ENCODE measurements around the gene MTHFD1L.
"Not testable (repeated sequence)": the region's sequence is repeated elsewhere in the genome, so short reads cannot be mapped to it uniquely, and the experiment has no call there.

Gene MTHFD1L

DNA sequence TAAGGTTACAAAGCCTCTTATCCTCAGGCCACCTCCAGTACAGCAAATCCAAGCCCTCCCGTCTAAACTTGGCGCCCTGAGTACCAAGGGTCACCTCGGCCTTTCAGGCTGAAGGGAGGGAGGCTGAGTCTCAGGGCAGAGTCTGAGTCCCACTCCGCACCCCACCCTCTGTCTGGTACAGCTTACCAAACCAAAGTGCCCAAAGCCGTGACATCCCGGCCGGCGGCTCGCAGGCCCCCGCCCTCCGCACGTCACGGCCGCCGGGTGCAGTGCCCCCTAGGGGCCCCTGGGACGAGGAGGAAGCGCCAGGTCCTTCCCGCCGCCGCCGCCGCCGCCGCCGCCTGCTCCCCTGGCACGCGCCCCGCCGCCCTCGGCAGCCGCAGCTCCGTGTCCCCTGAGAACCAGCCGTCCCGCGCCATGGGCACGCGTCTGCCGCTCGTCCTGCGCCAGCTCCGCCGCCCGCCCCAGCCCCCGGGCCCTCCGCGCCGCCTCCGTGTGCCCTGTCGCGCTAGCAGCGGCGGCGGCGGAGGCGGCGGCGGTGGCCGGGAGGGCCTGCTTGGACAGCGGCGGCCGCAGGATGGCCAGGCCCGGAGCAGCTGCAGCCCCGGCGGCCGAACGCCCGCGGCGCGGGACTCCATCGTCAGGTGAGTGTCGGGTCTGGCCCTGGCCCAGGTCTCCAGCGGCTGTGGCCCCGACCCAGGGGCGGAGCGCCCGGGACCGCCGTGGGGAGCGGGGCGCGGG is at the start of gene MTHFD1L:
TSS of gene MTHFD1L (plus strand) at position 297 of the 741 bp plus-strand sequence. CDS start at position 418, 121 bp downstream.
- no peak for DNase-seq

- DNase-seq = not testable (repeated sequence)
Observed at GRCh38 chr6:150816554-150816953, 48.9 kb upstream of the MTHFD1L start.

DNA sequence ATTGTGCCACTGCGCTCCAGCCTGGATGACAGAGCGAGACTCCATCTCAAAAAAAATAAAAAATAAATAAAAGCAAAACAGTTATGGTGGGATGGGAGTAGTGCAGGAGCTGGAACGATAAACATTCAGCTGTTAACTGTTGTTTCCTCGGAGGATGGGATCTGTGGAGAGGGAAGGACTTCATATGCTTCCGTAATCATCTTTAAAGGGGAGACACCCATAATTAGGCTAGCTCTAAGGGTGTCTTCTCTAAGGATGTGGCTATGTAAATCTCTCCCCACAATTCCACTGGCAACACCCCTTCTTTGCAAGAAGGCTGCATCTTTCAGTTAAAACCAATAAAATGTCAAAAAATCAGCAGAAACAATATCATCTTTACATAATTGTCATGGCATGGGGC is 42.6 kb upstream of the MTHFD1L start:
- no peak for DNase-seq

DNA sequence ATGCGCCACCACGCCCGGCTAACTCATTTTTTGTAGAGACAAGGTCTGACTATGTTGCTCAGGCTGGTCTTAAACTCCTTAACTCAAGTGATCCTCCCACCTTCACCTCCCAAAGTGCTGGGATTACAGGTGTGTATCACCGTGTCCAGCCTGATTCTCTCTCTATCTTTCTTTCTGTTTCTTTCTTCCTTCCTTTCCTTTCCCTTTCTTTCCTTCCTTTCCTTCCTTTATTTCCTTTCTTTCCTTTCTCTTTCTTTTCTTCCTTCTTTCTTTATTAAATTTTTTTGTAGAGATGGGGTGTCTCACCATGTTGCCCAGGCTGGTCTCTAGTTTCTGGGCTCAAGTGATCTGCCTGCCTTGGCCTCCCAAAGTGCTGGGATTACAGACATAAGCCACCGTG is 38.7 kb upstream of the MTHFD1L start:
- no peak for DNase-seq

GRCh38 chr6:150828107-150828506 is 37.4 kb upstream of the MTHFD1L start:
- not testable (repeated sequence) for DNase-seq

DNA sequence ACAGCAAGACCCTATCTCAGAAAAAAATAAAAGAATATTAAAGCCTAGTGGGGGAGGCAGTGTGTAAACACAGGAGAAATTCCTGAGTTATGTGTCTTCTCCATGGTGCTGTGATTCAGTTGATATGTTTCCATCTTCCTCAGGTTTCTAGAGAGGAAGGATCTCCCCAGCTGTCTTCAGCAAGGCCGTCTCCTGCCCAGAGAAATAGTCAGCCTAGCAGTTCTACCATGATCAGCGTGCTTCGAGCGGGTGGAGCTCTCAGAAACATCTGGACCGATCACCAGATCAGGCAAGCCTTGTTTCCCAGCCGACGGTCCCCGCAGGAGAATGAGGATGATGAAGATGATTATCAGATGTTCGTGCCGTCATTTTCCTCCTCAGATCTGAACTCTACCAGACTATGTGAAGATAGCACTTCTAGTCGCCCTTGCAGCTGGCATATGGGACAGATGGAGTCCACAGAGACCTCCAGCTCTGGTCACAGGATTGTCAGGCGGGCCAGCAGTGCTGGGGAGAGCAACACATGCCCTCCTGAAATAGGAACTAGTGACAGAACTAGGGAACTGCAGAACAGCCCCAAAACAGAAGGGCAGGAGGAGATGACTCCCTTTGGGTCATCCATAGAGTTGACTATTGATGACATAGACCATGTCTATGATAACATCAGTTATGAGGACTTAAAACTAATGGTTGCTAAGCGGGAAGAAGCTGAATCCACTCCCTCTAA is 34.9 kb upstream of the MTHFD1L start:
- no peak for DNase-seq

DNA sequence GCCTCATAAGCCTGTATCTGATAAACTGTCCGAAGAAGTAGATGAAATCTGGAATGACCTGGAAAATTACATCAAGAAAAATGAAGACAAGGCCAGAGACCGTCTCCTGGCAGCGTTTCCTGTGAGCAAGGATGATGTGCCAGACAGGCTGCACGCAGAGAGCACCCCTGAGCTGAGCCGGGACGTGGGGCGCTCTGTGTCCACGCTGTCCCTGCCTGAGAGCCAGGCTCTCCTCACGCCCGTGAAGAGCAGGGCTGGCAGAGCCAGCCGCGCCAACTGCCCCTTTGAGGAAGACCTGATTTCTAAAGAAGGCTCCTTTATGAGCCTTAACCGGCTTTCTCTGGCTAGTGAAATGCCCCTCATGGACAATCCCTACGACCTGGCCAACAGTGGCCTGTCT is 33.9 kb upstream of the MTHFD1L start:
- DNase-seq = no peak

GRCh38 chr6:150835620-150836019 is 29.9 kb upstream of the MTHFD1L start:
- DNase-seq = no peak

GRCh38 chr6:150840185-150840584 is 25.3 kb upstream of the MTHFD1L start:
- DNase-seq = no peak

GRCh38 chr6:150841189-150841588 is 24.3 kb upstream of the MTHFD1L start:
- DNase-seq = no peak

- no peak for DNase-seq
Observed at GRCh38 chr6:150841697-150842096, 23.8 kb upstream of the MTHFD1L start.

DNA sequence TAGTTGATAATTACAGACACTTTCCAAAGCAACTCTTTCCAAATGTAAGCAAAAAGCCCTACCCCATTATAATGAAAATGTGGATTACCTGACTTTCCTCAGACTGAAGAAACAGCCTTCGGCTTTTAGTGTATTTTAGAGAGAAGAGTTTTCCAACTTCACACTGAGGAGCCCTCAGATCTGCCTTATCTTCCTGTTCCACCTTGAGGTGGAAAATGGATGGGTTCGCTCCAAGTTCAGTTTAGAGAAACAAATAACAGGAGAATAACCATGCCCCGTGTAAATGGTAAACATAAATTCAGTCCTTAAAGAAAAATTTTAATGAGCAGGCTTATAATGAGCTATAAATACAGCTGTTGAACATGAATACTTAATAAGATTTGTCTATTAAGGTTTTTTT is 21.1 kb upstream of the MTHFD1L start:
- DNase-seq = no peak

- DNase-seq = no peak
Observed at GRCh38 chr6:150846641-150847040, 18.9 kb upstream of the MTHFD1L start.

GRCh38 chr6:150848400-150848799 is 17.1 kb upstream of the MTHFD1L start:
- no peak for DNase-seq

- DNase-seq = not testable (repeated sequence)
Observed at GRCh38 chr6:150854392-150854791, 11.1 kb upstream of the MTHFD1L start.

DNA sequence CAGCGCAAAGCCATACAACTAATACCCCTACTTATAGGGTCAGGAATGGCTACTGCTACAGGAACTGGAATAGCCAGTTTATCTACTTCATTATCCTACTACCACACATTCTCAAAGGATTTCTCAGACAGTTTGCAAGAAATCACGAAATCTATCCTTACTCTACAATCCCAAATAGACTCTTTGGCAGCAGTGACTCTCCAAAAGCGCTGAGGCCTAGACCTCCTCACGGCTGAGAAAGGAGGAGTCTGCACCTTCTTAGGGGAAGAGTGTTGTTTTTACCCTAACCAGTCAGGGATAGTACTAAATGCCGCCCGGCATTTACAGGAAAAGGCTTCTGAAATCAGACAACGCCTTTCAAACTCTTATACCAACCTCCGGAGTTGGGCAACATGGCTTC is 10.3 kb upstream of the MTHFD1L start:
- DNase-seq = not testable (repeated sequence)

- DNase-seq = no peak
Observed at GRCh38 chr6:150857062-150857944, 8.2 kb upstream of the MTHFD1L start.

DNA sequence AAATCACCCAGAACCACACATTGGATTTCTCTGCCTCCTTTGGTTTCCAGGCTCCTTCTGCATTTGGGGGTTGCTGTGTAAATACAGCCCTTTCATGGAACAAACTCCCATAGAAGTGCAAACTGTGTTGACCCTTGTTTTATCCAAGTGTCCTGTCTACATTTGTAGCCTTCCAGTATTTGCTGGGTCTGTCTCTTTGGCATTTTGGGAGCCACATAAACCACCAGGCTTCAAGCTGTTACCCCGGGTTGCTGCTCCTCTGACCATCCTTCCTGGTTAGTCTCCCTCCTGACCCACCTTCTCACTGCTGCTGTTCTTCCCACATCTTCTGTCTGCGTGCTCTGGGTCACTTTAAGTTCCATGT is 7.6 kb upstream of the MTHFD1L start:
- no peak for DNase-seq

- DNase-seq = not testable (repeated sequence)
Observed at GRCh38 chr6:150861448-150862168, 3.9 kb upstream of the MTHFD1L start.

GRCh38 chr6:150863213-150863928 is 2.1 kb upstream of the MTHFD1L start:
- DNase-seq = no peak

DNA sequence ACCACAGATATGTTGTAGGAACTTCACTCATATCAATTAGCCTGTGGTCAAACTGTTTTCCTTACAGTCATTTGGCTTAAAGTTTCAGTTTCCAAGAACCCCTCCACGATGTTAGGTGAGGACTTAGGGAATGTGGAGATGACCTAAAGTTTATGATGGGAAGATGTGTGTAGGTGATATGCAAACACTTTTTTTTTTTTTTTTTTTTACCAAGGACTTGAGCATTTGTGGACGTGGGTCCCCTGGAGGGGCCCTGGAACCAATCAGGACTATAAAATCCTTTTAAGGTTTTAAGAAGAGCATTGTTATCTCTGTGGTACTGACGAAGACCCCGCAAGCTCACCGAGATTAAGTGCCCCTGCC is 478 bp upstream of the MTHFD1L start:
- DNase-seq = no peak
